Measurements from ENCODE around the gene HIRA.

GRCh38 chr22:19375435-19375834, 56.1 kb downstream of the HIRA start:
- TF ChIP-seq EZH2phosphoT487 (IDR thresholded peaks at IDR 0.05; ENCODE audit: insufficient read depth, low read depth) (no peak), EZH2 (IDR thresholded peaks at IDR 0.05; ENCODE audit: insufficient read depth, poor library complexity, severe bottlenecking) (no peak)
